ENCODE data around the gene NUDT14. TPM values are rescaled to one million over a fixed set of nuclear protein-coding genes. Genes with fewer than 3 reads are reported as not detected.

The NUDT14 gene
- 5.5 and 27.0 TPM in 2 replicates for total RNA-seq (ENCODE audit: low replicate concordance)

DNA sequence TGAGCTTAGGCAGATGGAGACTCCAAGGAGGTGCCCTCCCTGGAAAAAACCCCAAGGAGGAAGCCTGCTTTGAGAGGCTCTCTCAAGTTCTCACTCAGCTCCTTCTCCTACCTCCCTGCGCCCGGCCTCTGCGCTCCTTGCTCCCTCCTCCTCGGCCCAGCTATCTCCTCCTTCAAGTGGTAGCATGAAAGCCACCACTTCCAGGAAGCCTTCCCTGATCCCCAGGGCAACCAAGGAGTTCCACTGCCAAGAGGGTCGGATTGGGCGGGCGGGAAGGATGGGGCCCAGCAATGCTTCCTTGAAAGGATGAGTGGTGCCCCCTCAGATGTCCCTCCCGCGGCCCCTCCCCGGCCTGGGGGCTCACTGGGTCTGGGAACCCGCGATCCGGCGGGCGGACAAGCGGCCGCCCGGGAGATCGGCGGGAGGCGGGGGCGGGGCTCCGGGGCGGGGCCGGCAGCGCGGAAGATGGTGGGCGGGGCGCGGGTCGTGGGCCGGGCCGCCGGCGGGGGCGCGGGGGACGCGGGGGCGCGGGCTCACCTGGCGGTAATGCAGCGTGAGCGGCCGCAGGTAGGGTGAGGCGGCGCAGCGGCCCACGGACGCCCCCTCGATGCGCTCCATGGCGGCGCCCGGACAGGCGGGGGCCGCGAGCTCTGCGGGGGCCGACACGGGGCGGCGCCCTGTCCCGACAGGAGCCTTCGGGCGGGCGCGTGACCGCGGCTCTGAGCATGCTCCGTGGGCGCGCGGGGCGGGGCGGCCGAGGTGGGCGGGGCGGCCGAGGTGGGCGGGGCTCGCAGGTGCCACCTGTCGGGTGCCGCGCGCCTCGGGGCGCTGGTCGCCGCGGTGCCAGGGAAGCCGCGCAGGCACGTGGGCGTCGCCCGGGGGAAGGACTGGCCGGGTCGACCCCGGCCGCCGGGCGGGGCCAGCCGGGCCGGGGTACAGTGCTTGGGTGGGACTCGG, at the start of gene NUDT14:
Gene NUDT14 (minus strand): TSS at position 721 of the 957 bp plus-strand sequence. CDS start 103 bp downstream, at position 618.
- TF ChIP-seq EZH2 (IDR thresholded peaks at IDR 0.05): no peak
- TF ChIP-seq, protein P1, sequence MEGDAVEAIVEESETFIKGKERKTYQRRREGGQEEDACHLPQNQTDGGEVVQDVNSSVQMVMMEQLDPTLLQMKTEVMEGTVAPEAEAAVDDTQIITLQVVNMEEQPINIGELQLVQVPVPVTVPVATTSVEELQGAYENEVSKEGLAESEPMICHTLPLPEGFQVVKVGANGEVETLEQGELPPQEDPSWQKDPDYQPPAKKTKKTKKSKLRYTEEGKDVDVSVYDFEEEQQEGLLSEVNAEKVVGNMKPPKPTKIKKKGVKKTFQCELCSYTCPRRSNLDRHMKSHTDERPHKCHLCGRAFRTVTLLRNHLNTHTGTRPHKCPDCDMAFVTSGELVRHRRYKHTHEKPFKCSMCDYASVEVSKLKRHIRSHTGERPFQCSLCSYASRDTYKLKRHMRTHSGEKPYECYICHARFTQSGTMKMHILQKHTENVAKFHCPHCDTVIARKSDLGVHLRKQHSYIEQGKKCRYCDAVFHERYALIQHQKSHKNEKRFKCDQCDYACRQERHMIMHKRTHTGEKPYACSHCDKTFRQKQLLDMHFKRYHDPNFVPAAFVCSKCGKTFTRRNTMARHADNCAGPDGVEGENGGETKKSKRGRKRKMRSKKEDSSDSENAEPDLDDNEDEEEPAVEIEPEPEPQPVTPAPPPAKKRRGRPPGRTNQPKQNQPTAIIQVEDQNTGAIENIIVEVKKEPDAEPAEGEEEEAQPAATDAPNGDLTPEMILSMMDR (IDR thresholded peaks at IDR 0.05): no peak
- no peak for TF ChIP-seq EZH2phosphoT487 (IDR thresholded peaks at IDR 0.05)
- Histone ChIP-seq H3K79me2 (ENCODE audit: low read depth) (no peaks in the 10 kb centered on the region), H3K4me2 (peak within 1 kb of the TSS; percentile 88), H3K4me3 (peak within 1 kb of the TSS; percentile 74), H3K9ac (no peak within 1 kb of the TSS), H3K27ac (no peak within 1 kb of the TSS), H3K36me3 (no peaks in the 10 kb centered on the region), H3K27me3 (peaks cover 32% of the 10 kb centered on the region), H3F3A (ENCODE audit: low read depth) (peaks cover 23% of the 10 kb centered on the region), H3K4me1 (peaks cover 4% of the 10 kb centered on the region), H4K20me1 (ENCODE audit: low read depth) (peaks cover 31% of the 10 kb centered on the region), H2AFZ (replicated peaks) (no peak within 1 kb of the TSS), H3K9me3 (ENCODE audit: low read depth) (no peaks in the 10 kb centered on the region)
- peak; percentile 80 for DNase-seq (ENCODE audit: low spot score)
- Mint-ChIP-seq H3K27ac (no peak within 1 kb of the TSS), H3K27me3 (ENCODE audit: insufficient read depth, low read depth) (peaks cover 20% of the 10 kb centered on the region), H3K4me3 (peak within 1 kb of the TSS; percentile 85), H3K9me3 (no peaks in the 10 kb centered on the region), H3K4me1 (peaks cover 8% of the 10 kb centered on the region), H3K36me3 (no peaks in the 10 kb centered on the region)

DNA sequence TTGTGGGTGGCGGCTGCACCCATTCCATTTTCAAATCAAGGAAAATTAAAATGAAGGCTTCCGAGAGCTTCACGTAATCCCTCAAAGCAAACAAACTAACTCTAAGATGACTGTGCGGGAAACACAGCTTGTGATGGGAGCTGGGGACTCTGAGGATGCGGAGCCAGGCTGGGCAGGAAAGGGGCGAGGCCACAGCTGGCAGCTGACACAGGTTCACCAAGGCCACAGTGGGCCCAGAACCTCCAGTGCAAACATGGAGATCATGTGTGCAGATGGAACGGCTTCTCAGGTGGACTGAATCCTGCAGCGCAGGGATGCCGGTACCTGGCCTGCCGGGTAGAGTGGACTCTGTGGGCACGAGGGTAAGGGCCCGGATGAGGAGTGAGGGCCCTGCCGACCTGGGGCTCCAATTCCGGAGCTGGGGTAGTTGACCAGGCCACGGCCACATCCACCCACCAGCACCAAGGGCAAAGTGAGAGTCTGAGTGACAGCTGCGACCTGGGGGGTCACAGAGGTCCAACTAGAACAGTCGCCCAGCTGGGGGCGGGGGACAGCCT, 48.1 kb upstream of the NUDT14 start:
- DNase-seq (ENCODE audit: low spot score): no peak
- TF ChIP-seq EZH2 (IDR thresholded peaks at IDR 0.05): no peak
- TF ChIP-seq EZH2phosphoT487 (IDR thresholded peaks at IDR 0.05): no peak
- TF ChIP-seq, protein P1 (IDR thresholded peaks at IDR 0.05): no peak
- H3K4me1 Mint-ChIP-seq: peaks cover 3% of the 10 kb centered on the region
- no peak overlapping the region for H3K9ac ChIP-seq
- H3K27ac ChIP-seq: no peak overlapping the region
- no peak overlapping the region for H2AFZ ChIP-seq (replicated peaks)
- no peaks in the 10 kb centered on the region for H4K20me1 ChIP-seq (ENCODE audit: low read depth)
- H3K27ac Mint-ChIP-seq: no peak overlapping the region
- no peaks in the 10 kb centered on the region for H3K4me1 ChIP-seq
- H3K27me3 Mint-ChIP-seq (ENCODE audit: insufficient read depth, low read depth): no peaks in the 10 kb centered on the region
- no peaks in the 10 kb centered on the region for H3K9me3 Mint-ChIP-seq
- no peak overlapping the region for H3K4me3 ChIP-seq
- H3F3A ChIP-seq (ENCODE audit: low read depth): no peaks in the 10 kb centered on the region
- no peaks in the 10 kb centered on the region for H3K9me3 ChIP-seq (ENCODE audit: low read depth)
- H3K79me2 ChIP-seq (ENCODE audit: low read depth): peaks cover 3% of the 10 kb centered on the region
- H3K27me3 ChIP-seq: no peaks in the 10 kb centered on the region
- no peaks in the 10 kb centered on the region for H3K36me3 ChIP-seq
- H3K4me2 ChIP-seq: no peak overlapping the region
- no peak overlapping the region for H3K4me3 Mint-ChIP-seq
- peaks cover 4% of the 10 kb centered on the region for H3K36me3 Mint-ChIP-seq

- Histone ChIP-seq H3K36me3 (no peaks in the 10 kb centered on the region), H2AFZ (replicated peaks) (no peak overlapping the region), H3K4me2 (no peak overlapping the region), H4K20me1 (ENCODE audit: low read depth) (no peaks in the 10 kb centered on the region), H3K4me1 (no peaks in the 10 kb centered on the region), H3K4me3 (no peak overlapping the region), H3F3A (ENCODE audit: low read depth) (no peaks in the 10 kb centered on the region), H3K79me2 (ENCODE audit: low read depth) (peaks cover 3% of the 10 kb centered on the region), H3K27ac (no peak overlapping the region), H3K9me3 (ENCODE audit: low read depth) (no peaks in the 10 kb centered on the region), H3K27me3 (no peaks in the 10 kb centered on the region), H3K9ac (no peak overlapping the region)
- H3K9me3 Mint-ChIP-seq: no peaks in the 10 kb centered on the region
- peaks cover 8% of the 10 kb centered on the region for H3K36me3 Mint-ChIP-seq
- H3K27me3 Mint-ChIP-seq (ENCODE audit: insufficient read depth, low read depth): no peaks in the 10 kb centered on the region
- DNase-seq (ENCODE audit: low spot score): no peak
- no peak overlapping the region for H3K4me3 Mint-ChIP-seq
- TF ChIP-seq EZH2phosphoT487 (IDR thresholded peaks at IDR 0.05) (no peak), EZH2 (IDR thresholded peaks at IDR 0.05) (no peak)
- TF ChIP-seq, protein P1 (IDR thresholded peaks at IDR 0.05): no peak
- H3K4me1 Mint-ChIP-seq: peaks cover 3% of the 10 kb centered on the region
- H3K27ac Mint-ChIP-seq: no peak overlapping the region
Observed at GRCh38 chr14:105228562-105228961, 47.5 kb upstream of the NUDT14 start.
